HG03159 (cell line): ENCODE results near the gene FCN1.

ENCODE experiments used
- ATAC-seq: cut with Tn5 transposase; IDR thresholded peaks from one replicate; pipeline ENCODE4 v1.9.1; 2021; ENCODE audit warnings: mild to moderate bottlenecking, moderate library complexity; ENCODE audit not compliant: unreplicated experiment

The FCN1 gene

DNA sequence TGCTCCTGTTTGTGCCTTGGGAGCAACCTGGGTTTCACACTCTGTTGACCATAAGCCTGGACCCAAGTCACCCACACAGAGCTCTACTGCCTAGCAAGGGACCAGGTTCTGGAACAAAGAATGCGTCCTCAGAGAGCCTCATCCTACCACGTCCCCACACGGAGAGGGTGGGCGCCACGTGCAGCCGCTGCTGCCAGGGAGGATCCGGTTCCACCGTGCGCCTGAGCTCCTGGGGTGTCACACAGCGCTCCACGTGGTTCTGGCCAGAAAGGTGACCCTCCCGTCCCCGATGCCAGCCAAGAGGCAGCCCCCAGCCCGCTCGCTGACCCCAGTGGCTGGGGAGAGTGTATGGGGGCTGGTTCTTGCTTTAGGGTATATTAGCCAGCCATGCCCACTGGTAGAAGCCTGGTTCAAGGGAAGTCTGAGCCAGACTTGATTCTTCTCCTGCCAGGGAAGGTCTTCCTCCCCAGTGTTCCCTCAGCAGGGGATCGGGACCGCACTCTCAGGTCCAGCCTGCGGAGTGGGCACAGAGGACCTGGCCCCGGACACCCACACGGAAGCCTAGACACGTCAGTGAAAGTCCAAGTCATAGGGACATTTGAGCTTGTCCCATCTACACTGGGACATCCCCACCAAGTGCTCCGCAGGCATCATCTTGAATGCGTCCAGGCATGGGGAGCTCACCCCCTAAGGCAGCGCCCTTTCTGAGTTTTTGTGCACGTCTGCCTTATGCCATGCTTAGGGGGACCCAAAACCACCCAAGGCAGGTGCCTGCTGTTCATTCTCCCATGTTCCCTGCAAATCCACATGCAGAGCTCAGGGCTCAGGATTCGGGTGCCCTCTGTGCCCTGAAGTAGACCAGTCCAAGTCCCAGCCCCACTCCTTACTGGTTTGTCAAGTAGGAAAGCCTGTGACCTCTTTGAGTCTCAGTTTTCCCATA is 2.4 kb downstream of the FCN1 start:
- no peak for ATAC-seq

DNA sequence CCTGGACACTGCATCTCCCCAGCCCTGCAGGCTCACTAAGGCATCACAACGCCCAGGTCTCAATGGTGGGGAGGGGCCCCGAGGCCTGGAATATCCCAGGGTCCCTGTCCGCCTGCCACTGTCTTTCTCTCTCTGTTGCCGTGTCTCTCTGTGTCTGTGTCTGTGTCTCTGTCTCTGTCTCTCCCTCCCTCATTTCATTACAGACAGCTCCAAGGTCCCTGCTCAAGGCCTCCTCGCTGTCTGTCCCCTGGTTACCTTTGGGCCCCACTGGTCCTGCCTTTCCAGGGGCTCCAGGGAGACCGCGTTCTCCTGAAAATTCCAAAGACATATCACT is 3.2 kb downstream of the FCN1 start:
- no peak for ATAC-seq

DNA sequence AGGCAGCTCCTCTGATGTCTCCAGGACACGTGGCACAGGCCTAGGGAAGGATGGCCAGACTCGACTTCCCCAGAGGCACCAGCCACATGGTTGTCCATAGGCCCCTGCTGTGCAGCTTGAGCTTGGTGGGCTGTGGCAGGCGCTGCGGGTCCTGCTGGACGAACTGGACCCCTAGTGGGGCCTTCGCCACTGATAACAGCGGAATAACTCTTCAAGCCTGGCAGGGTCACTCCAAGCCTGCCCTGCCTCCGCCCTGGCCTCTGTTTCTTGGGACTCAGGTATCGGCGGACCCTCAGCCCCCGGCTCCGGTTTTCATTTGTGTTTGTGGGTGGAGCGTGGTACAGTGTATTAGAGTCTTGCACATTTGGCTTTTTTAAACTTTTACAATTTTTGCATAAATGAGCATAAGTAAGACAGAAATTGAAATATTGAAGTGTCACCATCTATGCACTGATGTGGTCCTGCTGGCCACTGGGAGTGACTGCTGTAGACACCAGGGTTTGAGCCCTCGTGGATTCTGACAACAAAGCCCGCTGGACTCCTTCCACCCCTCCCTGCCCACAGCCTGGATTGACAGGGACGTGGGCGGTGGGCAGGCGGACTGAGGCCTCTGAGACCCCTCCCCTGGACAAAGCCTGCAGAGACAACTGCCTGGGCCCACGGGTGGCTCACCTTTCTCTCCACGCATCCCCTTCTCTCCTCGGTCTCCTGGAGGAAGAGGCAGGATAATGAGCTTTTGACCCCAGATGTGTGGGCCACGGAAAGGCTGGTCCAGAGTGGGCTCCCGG is 3.8 kb downstream of the FCN1 start:
- ATAC-seq, result no peak

DNA sequence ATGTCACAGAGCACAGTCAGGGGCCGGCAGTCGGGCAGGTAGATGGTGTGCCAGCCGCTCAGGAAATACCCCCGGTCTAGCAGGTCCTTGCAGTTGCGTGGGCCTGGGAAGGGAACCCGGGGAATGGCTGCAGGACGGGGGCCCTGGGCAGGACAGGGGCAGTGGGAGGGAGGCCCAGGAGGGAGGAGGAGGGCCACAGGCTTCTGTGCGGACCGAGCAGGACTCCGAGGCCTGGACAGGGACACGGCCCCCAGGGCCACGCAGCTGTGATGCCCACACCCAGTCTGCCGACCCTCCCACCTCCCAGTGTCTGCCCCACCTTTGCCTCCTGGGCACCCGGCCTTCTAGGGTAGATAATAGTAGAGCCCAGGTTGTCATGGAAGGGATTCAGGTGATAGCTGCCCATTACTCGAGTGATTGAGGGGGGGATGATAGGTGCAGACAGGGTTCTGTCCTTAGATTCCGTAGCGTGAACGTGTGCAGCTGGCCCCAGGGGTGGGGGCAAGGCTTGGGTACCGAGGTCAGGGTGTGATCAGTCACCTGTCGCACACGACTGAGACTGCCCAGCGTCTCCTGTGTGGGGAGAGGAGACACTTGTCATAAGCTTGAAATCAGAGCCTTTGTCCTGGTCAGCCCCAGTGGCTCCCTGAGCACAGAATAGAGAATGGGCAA is 4.5 kb downstream of the FCN1 start:
- no peak for ATAC-seq

DNA sequence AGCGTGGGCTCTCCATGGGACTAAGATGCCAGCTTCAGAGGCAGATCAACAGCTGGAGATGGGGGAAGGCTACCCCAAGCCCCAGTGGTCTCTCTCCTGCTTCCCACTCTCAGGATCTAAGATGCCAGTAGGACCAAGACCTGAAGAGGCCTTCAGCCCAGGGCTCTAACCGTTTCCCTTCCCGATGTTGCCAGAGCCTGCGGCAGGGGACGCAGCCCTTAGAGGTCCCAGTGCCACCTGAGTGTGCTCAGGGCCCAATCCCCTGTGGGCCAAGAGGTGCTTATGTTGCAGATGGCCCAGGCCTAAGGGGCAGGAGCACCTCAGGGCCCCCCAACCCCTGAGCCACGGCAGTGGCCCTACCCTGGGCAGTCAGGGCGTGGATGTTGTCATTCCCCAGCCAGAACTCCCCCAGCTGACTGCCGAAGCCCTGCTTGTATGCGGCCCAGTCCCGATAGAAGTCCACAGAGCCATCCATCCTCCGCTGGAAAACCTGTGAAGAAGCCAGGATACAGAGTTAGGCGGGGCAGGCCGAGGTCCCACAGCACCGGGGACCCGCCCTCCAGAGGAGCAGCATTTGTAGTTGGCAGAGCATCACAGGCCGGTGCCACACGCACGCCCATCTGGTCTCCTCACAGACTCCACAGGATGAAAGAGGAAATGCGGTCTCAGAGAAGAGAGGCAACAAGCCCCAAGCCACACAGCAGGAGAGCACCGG is 5.4 kb downstream of the FCN1 start:
- no peak for ATAC-seq

DNA sequence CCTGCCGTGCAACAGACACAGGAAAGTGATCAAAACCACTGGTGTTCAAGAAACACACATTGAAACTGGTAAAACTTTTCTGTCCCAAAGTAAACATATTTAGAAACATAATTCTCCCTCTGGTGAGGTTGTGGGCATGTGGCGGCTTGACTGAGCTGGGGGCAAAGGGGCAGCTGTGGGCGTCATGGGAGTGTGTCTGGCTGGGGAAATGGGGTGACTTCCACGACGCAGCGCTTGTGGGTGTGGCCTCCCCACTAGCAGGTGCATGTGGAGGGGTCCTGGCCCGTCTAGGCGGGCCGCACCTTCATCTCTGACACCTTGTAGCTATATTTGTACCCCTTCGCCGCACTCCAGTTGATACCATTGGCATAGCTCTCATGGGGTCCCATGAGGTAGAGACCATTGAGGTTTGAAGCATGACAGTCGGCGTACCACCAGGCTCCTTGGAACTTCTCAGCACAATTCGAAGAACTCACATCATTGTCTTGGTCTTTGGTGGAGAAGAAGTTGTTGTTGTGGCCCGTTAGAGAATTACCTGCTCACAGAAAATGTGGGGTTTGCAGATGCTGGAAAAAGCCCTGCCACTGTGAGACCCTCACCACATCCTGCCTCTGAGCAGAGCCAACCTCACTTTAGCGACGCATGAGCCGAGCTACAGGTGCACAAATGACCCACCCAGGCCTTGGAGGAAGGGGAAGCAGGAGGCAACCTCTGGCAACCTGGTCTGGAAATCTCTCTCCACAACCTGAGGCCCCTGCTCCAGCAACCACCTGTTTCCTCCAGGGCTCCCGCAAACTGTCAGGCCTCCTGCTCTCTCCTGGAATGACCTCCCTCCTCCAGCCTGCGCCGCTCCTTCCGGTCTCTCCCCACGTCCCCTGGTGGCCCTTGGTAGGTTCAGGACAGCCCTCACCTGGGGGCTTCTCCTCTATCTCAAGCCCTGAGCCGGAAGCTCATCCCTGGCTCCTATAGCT is 7.9 kb downstream of the FCN1 start:
- no peak for ATAC-seq

DNA sequence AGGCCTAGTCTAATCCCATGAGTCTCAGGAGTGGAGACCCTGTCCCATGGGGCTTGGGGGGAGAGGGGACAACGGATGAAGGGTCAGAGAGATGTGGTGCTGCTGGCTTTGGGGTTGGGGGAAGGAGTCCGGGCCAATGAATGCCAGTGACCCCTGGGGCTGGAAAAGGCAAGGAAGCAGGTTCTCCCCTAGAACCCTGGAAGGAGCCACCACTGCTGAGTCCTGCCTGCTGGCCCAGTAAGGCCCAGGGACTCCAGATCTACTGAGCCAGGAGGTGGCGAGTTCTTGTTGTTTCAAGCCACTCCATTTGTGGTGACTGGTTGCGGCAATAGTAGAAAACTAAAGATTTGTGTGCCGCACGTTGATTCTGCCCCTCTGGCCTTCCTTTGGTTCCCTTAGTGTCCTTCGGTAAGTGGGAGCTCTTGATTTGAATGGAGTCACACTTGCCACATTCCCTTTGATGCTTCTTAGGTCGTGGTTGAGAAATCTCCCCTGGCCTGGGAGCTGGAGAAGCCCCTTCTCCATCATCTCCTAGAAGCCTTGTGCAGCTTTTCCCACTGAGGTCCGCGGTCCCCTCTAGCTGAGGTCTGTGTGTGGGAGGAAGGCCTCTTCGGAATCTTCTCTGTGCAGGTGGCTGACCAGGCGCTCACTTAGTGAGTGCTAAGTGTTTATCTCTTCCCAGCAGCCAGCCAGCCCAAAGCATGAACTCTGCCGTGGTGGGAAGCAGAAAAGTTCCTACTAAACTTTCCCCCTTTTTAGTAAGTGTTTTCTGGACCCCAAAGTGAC is 9.0 kb downstream of the FCN1 start:
- no peak for ATAC-seq

DNA sequence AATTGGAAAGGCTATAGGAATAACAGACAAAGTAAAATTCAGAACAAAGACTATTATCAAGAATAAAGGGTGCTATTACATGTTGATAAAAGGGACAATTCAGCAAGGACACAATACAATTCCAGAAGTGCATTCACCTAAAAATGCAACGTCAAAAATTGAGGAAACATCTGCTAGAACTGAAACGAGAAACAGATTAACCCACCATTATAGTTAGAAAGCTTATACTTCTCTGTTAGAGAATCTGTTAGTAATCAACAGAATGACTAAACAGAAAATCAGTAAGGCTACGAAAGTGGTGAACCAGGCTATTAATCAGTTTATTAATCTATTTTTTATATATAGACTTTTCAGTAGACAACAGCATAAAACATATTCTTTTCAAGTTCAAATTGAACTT is 14.8 kb downstream of the FCN1 start:
- ATAC-seq, result no peak

DNA sequence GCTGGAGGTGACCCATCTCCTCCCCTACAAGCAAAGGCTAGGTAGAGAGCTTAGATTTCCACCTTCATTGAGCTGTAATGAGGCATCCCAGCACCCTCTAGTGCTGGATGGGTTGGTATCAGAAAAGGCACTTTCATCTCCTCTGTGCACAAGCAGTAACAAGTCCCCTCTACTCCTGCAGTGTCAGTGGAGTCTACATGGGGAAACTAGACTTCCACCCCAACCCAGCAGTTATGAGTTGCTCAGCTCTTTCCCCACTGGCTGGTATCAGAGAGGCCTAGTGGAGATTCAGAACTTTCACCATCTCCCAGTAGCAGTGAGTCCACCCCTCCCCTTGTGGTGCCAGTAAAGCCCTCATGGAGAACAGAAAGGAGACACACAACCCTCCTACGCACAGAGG is 17.9 kb downstream of the FCN1 start:
- no peak for ATAC-seq

DNA sequence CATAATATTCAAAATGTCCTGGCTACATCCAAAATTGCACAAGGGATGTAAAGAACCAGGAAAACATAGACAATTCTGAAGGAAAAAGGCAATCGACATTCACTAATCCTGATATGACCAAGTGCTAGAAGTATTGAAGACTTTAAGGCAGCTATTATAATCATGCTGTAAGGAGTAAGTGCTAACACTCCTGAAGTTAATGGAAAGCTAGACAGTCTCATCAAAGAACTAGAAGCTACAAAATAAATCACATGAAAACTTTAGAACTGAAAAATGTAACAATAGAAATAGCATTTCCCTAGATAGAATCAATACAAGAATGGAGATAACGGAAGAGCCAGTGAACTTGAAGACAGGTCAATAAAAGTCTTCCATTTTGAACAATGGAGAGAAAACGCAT is 18.5 kb downstream of the FCN1 start:
- ATAC-seq, result no peak

DNA sequence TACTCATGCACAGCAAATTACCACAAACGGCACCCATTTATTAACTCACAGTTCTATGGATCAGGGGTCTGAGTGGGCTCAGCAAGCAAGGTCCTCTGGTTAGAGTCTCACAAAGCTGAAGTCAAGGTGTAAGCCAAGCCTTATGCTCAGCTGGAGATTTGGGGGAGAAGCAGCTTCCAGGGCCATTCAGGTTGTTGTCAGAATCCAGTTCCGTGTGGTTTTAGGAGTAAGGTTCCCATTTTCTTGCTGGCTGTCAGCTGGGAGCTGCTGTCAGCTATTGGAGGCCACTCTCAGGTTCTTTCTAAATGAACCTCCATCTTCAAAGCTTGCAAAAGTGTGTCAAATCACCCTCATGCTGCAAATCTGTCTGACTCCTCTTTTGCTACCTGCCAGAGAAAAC is 19.4 kb downstream of the FCN1 start:
- ATAC-seq, result no peak

DNA sequence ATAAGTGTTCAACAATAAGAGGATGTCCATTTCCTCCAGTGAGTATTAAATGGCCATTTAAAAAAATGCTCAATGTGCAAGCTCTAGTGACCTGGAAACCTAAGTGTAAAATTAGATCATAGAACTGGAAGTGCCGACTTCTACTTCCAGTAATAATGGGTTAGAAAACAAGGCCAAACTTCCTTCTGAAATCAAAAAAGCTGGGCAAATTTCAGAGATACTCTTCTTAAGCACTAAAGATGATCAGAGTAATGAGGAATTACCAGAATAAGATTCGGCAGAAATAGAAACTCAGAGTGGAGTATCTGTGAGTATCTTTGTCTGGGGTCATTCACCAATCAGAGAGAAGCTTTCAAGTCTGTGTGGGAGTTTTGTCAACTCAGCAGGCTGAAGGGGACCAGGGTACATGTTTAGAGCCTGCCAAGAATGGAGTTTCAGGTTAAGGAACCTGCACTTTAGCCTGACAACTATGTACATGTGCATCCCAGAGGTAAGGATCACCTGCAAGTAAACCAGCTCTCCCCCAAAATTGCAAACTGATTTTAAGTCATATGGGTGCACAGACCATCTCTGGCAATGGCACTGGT is 20.0 kb downstream of the FCN1 start:
- no peak for ATAC-seq

DNA sequence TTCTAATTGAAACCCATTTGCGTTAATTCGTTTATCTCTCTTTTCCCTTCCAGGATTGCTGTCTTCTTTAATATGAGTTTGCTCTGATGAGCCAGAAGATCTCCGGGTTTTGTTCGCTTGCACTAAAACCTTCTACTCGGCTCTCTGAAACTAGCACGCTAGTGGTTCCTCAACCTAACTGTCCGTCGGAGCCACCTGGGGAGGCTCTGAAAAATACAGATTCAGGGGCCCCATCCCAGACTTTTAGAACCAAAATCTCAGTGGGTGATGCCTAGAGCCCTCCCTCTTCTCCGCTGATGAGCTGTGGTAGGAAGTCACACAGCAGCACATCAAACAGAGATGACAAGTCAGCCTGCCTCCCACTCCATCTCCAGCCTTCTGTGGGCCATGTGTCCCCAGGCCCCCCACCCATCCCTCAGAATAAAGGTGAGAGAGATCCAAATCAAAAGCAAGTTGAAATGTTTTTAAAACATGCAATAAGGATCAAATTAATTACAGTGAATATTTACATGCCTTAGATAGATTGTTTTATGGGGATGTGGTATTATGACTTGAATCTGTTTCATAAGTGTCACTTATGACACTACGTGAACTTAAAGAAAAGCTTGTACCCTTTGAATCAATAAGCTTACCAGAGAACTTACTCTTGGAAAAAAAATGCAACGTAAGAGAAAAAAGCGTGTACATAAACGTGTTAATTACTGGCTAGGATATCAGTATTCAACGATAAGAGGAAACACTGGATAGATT is 20.7 kb downstream of the FCN1 start:
- ATAC-seq, result no peak

DNA sequence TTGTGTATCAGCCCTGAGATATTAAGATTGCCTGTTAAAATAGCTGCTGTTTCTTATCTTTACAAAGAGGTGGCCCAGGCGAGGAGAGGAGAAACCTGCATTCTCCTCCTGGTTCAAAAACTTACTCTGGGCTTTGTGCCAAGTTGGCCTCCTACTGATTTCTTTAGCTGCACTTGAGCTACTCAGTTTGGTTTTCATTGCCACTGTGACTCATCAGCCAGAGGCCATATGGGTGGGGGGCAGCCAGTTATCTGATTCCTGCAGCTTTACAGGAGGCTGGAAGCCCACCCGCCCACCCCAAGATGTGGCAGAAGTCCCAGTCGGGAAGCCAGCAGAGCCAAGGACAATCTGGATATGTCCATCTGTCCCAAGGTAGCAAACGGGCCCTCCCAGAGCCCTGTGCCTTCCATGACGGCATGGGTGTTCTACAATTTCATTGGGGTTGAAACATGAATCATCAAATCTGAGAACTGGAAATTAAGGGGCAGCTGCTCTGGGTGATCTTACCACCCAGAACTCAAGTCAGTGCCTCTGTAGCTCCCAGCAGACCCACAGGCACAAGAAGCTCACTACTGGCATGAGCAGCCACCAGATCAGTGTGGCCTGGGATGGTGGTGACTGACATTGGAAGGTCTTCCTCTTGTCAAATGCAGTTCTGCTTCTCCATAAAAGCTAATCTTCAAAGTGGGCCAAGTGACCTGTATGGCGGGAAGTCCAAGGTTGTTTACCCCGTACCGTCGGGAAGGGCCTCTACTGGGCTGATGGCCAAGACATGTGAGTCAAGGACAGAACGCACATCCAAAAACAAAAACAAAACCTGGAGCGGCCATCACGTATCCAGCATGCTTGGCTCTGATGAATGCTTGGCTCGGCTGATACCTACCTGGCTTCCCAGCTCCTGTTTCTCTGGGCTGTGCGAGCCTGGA is 21.5 kb downstream of the FCN1 start:
- no peak for ATAC-seq

DNA sequence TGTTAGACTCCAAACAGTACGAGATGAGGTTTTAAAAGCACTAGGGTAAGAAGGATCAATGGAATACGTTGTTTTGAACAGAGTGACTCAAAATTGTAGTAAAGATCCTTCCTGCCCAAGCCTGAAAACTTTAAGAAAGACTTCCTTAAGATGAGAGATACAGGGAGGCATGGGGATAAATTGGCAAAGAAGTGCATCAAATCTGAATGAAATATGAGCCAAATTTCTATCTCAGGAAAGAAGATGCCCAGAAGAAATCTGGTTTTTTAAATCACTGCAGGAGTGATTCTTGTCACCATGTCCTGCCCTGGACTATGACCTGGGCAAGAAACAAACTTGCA is 22.2 kb downstream of the FCN1 start:
- no peak for ATAC-seq

DNA sequence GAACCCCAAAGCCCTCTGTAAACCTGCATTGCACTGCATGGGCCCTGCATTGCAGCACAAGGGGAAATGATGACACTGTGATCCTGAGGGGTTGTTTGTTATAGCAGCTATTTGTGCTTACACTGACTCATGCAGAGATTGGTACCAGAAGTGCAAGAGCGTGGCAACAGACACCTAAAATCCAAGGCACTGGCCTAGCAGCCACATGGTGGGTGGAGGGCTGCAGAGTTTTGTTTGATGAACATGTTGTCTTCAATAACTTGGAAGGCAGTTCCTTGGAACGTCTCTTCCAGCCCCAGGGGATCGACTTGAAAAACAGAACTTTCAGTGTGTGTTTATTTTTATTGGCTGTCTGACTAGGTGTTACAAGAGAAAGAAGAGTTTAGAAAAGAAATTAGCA is 22.6 kb downstream of the FCN1 start:
- no peak for ATAC-seq
